WTC11 (cell line): ENCODE data around the gene UBQLN1. TPM values are rescaled to one million over a fixed set of nuclear protein-coding genes. Genes with fewer than 3 reads are reported as not detected.

Source experiments
- ATAC-seq: fragments of 200-7000 bp; cut with Tn5 transposase; 2 replicates; pipeline ENCODE4 v1.10.0; 2021; ENCODE audit warnings: mild to moderate bottlenecking, moderate library complexity
- CTCF ChIA-PET: fragments of 300-600 bp; sonication (Branson Sonifier 250); formaldehyde crosslinking; loops from one replicate; lab custom pipeline; 2021; ENCODE audit warnings: antibody characterized with exemption; lab: Charles Lee
- POLR2A ChIA-PET: fragments of 350-600 bp; sonication (Branson Sonifier 250); formaldehyde crosslinking; loops from one replicate; lab custom pipeline; 2021; ENCODE audit warnings: antibody characterized with exemption; lab: Charles Lee
- DNase-seq: peaks from one replicate; pipeline ENCODE4 v3.0.0; 2021; ENCODE audit warnings: low spot score
- H3K27ac Mint-ChIP-seq: 2 replicates; pipeline ENCODE4 v1.8.0; 2021; ENCODE audit warnings: mixed read lengths
- H3K27me3 Mint-ChIP-seq: 2 replicates; pipeline ENCODE4 v1.8.0; 2021; ENCODE audit warnings: low read depth, mild to moderate bottlenecking, moderate library complexity, mixed read lengths
- H3K36me3 Mint-ChIP-seq: 2 replicates; pipeline ENCODE4 v1.8.0; 2021; ENCODE audit warnings: mixed read lengths
- H3K4me1 Mint-ChIP-seq: 2 replicates; pipeline ENCODE4 v1.8.0; 2022; ENCODE audit warnings: mixed read lengths
- H3K4me3 Mint-ChIP-seq: 2 replicates; pipeline ENCODE4 v1.8.0; 2021; ENCODE audit warnings: mild to moderate bottlenecking, moderate library complexity, mixed read lengths
- H3K9me3 Mint-ChIP-seq: 2 replicates; pipeline ENCODE4 v1.8.0; 2021; ENCODE audit warnings: mixed read lengths
- CBFB ChIP-seq: sonication (generic); formaldehyde crosslinking; IDR thresholded peaks from 2 replicates; pipeline ENCODE4 v1.8.1; 2022; ENCODE audit warnings: mild to moderate bottlenecking, low read depth, missing genetic modification reagents
- ETV6 ChIP-seq: sonication (generic); formaldehyde crosslinking; IDR thresholded peaks from 2 replicates; pipeline ENCODE4 v1.8.1; 2022; ENCODE audit warnings: mild to moderate bottlenecking, missing genetic modification reagents
- GABPB1 ChIP-seq: sonication (generic); formaldehyde crosslinking; IDR thresholded peaks from 2 replicates; pipeline ENCODE4 v1.8.1; 2023; ENCODE audit warnings: mild to moderate bottlenecking, missing genetic modification reagents
- ZNF232 ChIP-seq: sonication (generic); formaldehyde crosslinking; IDR thresholded peaks from 2 replicates; pipeline ENCODE4 v1.8.0; 2022; ENCODE audit warnings: mild to moderate bottlenecking, missing genetic modification reagents
- ZNF416 ChIP-seq: fragments of 250-450 bp; sonication (Bioruptor Pico); IDR thresholded peaks from 2 replicates; pipeline ENCODE4 v1.9.0; 2021; ENCODE audit warnings: mild to moderate bottlenecking, inconsistent platforms
- ZNF423 ChIP-seq: fragments of 250-450 bp; sonication (Bioruptor Pico); IDR thresholded peaks from 2 replicates; pipeline ENCODE4 v2.1.2; 2022; ENCODE audit warnings: mild to moderate bottlenecking, moderate library complexity
- total RNA-seq: library from RNA; stranded (reverse); gene quantifications from 3 replicates; pipeline ENCODE4 v1.2.3, GENCODE V29; 2021
- TF ChIP-seq, protein P1 (sequence below): sonication (generic); formaldehyde crosslinking; IDR thresholded peaks from 2 replicates; pipeline ENCODE4 v1.8.1; 2023; ENCODE audit warnings: mild to moderate bottlenecking, missing genetic modification reagents, moderate library complexity
- TF ChIP-seq, protein P2 (sequence below): sonication (generic); formaldehyde crosslinking; IDR thresholded peaks from 2 replicates; pipeline ENCODE4 v1.8.1; 2023; ENCODE audit warnings: mild to moderate bottlenecking, missing genetic modification reagents, borderline replicate concordance
- TF ChIP-seq, protein P3 (sequence below): fragments of 250-450 bp; sonication (Bioruptor Pico); IDR thresholded peaks from 2 replicates; pipeline ENCODE4 v1.9.0; 2021; ENCODE audit warnings: mild to moderate bottlenecking
- TF ChIP-seq, protein P4 (sequence below): sonication (generic); formaldehyde crosslinking; IDR thresholded peaks from 2 replicates; pipeline ENCODE4 v1.8.1; 2022; ENCODE audit warnings: mild to moderate bottlenecking, missing genetic modification reagents, moderate library complexity, borderline replicate concordance
- TF ChIP-seq, protein P5 (sequence below): sonication (generic); formaldehyde crosslinking; IDR thresholded peaks from 2 replicates; pipeline ENCODE4 v1.8.0; 2023; ENCODE audit warnings: missing genetic modification reagents, mild to moderate bottlenecking, borderline replicate concordance
- TF ChIP-seq, protein P6 (sequence below): sonication (generic); formaldehyde crosslinking; IDR thresholded peaks from 2 replicates; pipeline ENCODE4 v1.8.0; 2022; ENCODE audit warnings: mild to moderate bottlenecking, missing genetic modification reagents
- TF ChIP-seq, protein P7 (sequence below): sonication (generic); formaldehyde crosslinking; IDR thresholded peaks from 2 replicates; pipeline ENCODE4 v1.8.0; 2023; ENCODE audit warnings: missing genetic modification reagents
- TF ChIP-seq, protein P8 (sequence below): sonication (generic); formaldehyde crosslinking; IDR thresholded peaks from 2 replicates; pipeline ENCODE4 v1.8.0; 2023; ENCODE audit warnings: mild to moderate bottlenecking, missing genetic modification reagents
- TF ChIP-seq, protein P9 (sequence below): sonication (generic); formaldehyde crosslinking; conservative IDR thresholded peaks from 2 replicates; pipeline ENCODE4 v1.8.1; 2023; ENCODE audit warnings: mild to moderate bottlenecking, low read depth, missing genetic modification reagents, moderate library complexity

UBQLN1 gene
- total RNA-seq, 1 experiment from 2014 or later: 110 TPM

DNA sequence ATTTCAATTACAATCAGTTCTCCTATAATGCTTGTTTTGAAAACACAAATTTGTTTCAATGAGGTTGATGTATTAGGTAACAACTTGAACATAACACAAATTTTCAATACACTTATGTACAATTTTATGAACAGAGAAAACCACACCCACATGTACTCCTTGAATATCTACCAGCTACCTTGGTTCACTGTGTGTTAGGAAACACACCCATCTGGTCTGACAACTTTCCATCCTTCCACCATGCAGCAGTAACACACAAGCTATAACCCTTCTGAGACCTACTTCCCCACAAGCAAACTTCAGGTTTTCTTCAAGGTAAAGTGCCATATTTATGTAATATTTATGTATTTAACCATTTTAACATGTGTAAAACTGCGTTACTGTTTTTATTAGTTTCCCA lies 36.4 kb upstream of the UBQLN1 start (continued):
- TF ChIP-seq, protein P1, sequence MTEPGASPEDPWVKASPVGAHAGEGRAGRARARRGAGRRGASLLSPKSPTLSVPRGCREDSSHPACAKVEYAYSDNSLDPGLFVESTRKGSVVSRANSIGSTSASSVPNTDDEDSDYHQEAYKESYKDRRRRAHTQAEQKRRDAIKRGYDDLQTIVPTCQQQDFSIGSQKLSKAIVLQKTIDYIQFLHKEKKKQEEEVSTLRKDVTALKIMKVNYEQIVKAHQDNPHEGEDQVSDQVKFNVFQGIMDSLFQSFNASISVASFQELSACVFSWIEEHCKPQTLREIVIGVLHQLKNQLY (CRISPR knock-in tag): no peak
- TF ChIP-seq, protein P2, sequence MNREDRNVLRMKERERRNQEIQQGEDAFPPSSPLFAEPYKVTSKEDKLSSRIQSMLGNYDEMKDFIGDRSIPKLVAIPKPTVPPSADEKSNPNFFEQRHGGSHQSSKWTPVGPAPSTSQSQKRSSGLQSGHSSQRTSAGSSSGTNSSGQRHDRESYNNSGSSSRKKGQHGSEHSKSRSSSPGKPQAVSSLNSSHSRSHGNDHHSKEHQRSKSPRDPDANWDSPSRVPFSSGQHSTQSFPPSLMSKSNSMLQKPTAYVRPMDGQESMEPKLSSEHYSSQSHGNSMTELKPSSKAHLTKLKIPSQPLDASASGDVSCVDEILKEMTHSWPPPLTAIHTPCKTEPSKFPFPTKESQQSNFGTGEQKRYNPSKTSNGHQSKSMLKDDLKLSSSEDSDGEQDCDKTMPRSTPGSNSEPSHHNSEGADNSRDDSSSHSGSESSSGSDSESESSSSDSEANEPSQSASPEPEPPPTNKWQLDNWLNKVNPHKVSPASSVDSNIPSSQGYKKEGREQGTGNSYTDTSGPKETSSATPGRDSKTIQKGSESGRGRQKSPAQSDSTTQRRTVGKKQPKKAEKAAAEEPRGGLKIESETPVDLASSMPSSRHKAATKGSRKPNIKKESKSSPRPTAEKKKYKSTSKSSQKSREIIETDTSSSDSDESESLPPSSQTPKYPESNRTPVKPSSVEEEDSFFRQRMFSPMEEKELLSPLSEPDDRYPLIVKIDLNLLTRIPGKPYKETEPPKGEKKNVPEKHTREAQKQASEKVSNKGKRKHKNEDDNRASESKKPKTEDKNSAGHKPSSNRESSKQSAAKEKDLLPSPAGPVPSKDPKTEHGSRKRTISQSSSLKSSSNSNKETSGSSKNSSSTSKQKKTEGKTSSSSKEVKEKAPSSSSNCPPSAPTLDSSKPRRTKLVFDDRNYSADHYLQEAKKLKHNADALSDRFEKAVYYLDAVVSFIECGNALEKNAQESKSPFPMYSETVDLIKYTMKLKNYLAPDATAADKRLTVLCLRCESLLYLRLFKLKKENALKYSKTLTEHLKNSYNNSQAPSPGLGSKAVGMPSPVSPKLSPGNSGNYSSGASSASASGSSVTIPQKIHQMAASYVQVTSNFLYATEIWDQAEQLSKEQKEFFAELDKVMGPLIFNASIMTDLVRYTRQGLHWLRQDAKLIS (CRISPR knock-in tag): no peak
- TF ChIP-seq ETV6 (CRISPR knock-in tag) (no peak), GABPB1 (no peak), ZNF416 (no peak)
- TF ChIP-seq, protein P3, sequence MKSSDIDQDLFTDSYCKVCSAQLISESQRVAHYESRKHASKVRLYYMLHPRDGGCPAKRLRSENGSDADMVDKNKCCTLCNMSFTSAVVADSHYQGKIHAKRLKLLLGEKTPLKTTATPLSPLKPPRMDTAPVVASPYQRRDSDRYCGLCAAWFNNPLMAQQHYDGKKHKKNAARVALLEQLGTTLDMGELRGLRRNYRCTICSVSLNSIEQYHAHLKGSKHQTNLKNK: no peak
- TF ChIP-seq, protein P4, sequence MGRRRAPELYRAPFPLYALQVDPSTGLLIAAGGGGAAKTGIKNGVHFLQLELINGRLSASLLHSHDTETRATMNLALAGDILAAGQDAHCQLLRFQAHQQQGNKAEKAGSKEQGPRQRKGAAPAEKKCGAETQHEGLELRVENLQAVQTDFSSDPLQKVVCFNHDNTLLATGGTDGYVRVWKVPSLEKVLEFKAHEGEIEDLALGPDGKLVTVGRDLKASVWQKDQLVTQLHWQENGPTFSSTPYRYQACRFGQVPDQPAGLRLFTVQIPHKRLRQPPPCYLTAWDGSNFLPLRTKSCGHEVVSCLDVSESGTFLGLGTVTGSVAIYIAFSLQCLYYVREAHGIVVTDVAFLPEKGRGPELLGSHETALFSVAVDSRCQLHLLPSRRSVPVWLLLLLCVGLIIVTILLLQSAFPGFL (CRISPR knock-in tag): no peak

DNA sequence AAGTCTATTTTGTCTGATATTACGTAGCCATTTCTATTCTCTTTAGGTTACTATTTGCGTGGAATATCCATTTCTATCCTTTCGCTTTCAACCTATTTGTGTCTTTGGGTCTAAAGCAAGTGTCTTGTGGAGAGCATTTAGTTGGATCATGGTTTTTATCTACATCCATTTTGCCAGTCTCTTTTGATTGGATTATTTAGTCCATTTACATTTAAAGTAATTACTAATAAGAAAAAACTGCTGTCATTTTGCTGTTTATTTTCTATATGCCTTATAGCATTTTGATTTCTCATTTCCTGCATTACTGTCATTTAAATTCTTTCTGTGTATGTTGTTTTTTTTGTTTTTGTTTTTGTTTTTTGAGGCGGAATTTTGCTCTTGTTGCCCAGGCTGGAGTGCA lies 26.0 kb upstream of the UBQLN1 start:
- Mint-ChIP-seq H3K4me1 (no peaks in the 10 kb centered on the region), H3K4me3 (no peak overlapping the region), H3K36me3 (no peaks in the 10 kb centered on the region), H3K9me3 (no peaks in the 10 kb centered on the region), H3K27me3 (no peaks in the 10 kb centered on the region), H3K27ac (no peak overlapping the region)
- ChIA-PET POLR2A (no interaction called here), CTCF (no interaction called here)
- ATAC-seq (no peak), DNase-seq (no peak)
- TF ChIP-seq, protein P5, sequence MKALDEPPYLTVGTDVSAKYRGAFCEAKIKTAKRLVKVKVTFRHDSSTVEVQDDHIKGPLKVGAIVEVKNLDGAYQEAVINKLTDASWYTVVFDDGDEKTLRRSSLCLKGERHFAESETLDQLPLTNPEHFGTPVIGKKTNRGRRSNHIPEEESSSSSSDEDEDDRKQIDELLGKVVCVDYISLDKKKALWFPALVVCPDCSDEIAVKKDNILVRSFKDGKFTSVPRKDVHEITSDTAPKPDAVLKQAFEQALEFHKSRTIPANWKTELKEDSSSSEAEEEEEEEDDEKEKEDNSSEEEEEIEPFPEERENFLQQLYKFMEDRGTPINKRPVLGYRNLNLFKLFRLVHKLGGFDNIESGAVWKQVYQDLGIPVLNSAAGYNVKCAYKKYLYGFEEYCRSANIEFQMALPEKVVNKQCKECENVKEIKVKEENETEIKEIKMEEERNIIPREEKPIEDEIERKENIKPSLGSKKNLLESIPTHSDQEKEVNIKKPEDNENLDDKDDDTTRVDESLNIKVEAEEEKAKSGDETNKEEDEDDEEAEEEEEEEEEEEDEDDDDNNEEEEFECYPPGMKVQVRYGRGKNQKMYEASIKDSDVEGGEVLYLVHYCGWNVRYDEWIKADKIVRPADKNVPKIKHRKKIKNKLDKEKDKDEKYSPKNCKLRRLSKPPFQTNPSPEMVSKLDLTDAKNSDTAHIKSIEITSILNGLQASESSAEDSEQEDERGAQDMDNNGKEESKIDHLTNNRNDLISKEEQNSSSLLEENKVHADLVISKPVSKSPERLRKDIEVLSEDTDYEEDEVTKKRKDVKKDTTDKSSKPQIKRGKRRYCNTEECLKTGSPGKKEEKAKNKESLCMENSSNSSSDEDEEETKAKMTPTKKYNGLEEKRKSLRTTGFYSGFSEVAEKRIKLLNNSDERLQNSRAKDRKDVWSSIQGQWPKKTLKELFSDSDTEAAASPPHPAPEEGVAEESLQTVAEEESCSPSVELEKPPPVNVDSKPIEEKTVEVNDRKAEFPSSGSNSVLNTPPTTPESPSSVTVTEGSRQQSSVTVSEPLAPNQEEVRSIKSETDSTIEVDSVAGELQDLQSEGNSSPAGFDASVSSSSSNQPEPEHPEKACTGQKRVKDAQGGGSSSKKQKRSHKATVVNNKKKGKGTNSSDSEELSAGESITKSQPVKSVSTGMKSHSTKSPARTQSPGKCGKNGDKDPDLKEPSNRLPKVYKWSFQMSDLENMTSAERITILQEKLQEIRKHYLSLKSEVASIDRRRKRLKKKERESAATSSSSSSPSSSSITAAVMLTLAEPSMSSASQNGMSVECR (CRISPR knock-in tag): no peak
- TF ChIP-seq, protein P6, sequence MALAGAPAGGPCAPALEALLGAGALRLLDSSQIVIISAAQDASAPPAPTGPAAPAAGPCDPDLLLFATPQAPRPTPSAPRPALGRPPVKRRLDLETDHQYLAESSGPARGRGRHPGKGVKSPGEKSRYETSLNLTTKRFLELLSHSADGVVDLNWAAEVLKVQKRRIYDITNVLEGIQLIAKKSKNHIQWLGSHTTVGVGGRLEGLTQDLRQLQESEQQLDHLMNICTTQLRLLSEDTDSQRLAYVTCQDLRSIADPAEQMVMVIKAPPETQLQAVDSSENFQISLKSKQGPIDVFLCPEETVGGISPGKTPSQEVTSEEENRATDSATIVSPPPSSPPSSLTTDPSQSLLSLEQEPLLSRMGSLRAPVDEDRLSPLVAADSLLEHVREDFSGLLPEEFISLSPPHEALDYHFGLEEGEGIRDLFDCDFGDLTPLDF (CRISPR knock-in tag): no peak
- TF ChIP-seq ZNF423 (CRISPR knock-in tag): no peak
- no peak for TF ChIP-seq CBFB (CRISPR knock-in tag)
- no peak for TF ChIP-seq ZNF232 (CRISPR knock-in tag)
- TF ChIP-seq, protein P7, sequence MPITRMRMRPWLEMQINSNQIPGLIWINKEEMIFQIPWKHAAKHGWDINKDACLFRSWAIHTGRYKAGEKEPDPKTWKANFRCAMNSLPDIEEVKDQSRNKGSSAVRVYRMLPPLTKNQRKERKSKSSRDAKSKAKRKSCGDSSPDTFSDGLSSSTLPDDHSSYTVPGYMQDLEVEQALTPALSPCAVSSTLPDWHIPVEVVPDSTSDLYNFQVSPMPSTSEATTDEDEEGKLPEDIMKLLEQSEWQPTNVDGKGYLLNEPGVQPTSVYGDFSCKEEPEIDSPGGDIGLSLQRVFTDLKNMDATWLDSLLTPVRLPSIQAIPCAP (CRISPR knock-in tag): no peak
- TF ChIP-seq, protein P8, sequence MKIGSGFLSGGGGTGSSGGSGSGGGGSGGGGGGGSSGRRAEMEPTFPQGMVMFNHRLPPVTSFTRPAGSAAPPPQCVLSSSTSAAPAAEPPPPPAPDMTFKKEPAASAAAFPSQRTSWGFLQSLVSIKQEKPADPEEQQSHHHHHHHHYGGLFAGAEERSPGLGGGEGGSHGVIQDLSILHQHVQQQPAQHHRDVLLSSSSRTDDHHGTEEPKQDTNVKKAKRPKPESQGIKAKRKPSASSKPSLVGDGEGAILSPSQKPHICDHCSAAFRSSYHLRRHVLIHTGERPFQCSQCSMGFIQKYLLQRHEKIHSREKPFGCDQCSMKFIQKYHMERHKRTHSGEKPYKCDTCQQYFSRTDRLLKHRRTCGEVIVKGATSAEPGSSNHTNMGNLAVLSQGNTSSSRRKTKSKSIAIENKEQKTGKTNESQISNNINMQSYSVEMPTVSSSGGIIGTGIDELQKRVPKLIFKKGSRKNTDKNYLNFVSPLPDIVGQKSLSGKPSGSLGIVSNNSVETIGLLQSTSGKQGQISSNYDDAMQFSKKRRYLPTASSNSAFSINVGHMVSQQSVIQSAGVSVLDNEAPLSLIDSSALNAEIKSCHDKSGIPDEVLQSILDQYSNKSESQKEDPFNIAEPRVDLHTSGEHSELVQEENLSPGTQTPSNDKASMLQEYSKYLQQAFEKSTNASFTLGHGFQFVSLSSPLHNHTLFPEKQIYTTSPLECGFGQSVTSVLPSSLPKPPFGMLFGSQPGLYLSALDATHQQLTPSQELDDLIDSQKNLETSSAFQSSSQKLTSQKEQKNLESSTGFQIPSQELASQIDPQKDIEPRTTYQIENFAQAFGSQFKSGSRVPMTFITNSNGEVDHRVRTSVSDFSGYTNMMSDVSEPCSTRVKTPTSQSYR: no peak
- TF ChIP-seq, protein P9, sequence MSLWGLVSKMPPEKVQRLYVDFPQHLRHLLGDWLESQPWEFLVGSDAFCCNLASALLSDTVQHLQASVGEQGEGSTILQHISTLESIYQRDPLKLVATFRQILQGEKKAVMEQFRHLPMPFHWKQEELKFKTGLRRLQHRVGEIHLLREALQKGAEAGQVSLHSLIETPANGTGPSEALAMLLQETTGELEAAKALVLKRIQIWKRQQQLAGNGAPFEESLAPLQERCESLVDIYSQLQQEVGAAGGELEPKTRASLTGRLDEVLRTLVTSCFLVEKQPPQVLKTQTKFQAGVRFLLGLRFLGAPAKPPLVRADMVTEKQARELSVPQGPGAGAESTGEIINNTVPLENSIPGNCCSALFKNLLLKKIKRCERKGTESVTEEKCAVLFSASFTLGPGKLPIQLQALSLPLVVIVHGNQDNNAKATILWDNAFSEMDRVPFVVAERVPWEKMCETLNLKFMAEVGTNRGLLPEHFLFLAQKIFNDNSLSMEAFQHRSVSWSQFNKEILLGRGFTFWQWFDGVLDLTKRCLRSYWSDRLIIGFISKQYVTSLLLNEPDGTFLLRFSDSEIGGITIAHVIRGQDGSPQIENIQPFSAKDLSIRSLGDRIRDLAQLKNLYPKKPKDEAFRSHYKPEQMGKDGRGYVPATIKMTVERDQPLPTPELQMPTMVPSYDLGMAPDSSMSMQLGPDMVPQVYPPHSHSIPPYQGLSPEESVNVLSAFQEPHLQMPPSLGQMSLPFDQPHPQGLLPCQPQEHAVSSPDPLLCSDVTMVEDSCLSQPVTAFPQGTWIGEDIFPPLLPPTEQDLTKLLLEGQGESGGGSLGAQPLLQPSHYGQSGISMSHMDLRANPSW: no peak
- no peak for TF ChIP-seq ETV6 (CRISPR knock-in tag)
